ENCODE measurements around the gene DOCK4. TPM values are rescaled to one million over a fixed set of nuclear protein-coding genes. Genes with fewer than 3 reads are reported as not detected.

The DOCK4 gene
- total RNA-seq, 1 experiment from 2014 or later: 20.4 TPM

- ChIA-PET POLR2A (no interaction called here), CTCF (no interaction called here)
- ATAC-seq (no peak), DNase-seq (ENCODE audit: low spot score) (no peak)
- Mint-ChIP-seq H3K9me3 (no peaks in the 10 kb centered on the region), H3K27ac (no peak overlapping the region), H3K4me1 (peaks cover 16% of the 10 kb centered on the region), H3K4me3 (no peak overlapping the region), H3K27me3 (ENCODE audit: low read depth) (no peaks in the 10 kb centered on the region; the same call in 1 of the 2 replicates), H3K36me3 (no peaks in the 10 kb centered on the region)
- TF ChIP-seq TP53 (CRISPR knock-in tag; IDR thresholded peaks at IDR 0.05) (no peak), ZSCAN18 (CRISPR knock-in tag; IDR thresholded peaks at IDR 0.05) (no peak), RORB (CRISPR knock-in tag; IDR thresholded peaks at IDR 0.05) (no peak), JAZF1 (CRISPR knock-in tag; IDR thresholded peaks at IDR 0.05) (no peak), CREM (CRISPR knock-in tag; IDR thresholded peaks at IDR 0.05) (no peak), ZNF121 (CRISPR knock-in tag; IDR thresholded peaks at IDR 0.05) (no peak), ELF4 (CRISPR knock-in tag; IDR thresholded peaks at IDR 0.05; ENCODE audit: low read depth) (no peak), USF1 (CRISPR knock-in tag; IDR thresholded peaks at IDR 0.05) (no peak), ZNF232 (CRISPR knock-in tag; IDR thresholded peaks at IDR 0.05) (no peak), CDX4 (CRISPR knock-in tag; IDR thresholded peaks at IDR 0.05; ENCODE audit: borderline replicate concordance) (no peak)
Observed at GRCh38 chr7:112021379-112022044, 184.7 kb downstream of the DOCK4 start.

- no peak overlapping the region for H3K4me3 Mint-ChIP-seq
- no peaks in the 10 kb centered on the region; the same call in 1 of the 2 replicates for H3K27me3 Mint-ChIP-seq (ENCODE audit: low read depth)
Observed at GRCh38 chr7:112020800-112021199, 185.4 kb downstream of the DOCK4 start.

More at GRCh38 chr7:112020800-112021199, 185.4 kb downstream of the DOCK4 start:
- no peak for TF ChIP-seq ZNF138 (CRISPR knock-in tag; conservative IDR thresholded peaks at IDR 0.05)
- TF ChIP-seq USF2 (CRISPR knock-in tag; IDR thresholded peaks at IDR 0.05): no peak
- no peak for TF ChIP-seq FOXK1 (CRISPR knock-in tag; IDR thresholded peaks at IDR 0.05)
- no peak for TF ChIP-seq TEAD1 (CRISPR knock-in tag; IDR thresholded peaks at IDR 0.05)
- no peak for TF ChIP-seq ETV6 (CRISPR knock-in tag; IDR thresholded peaks at IDR 0.05)
- no peak for TF ChIP-seq PREB (CRISPR knock-in tag; IDR thresholded peaks at IDR 0.05; ENCODE audit: borderline replicate concordance)
- no peak for TF ChIP-seq ATF6 (CRISPR knock-in tag; IDR thresholded peaks at IDR 0.05)
- TF ChIP-seq TCF7 (CRISPR knock-in tag; IDR thresholded peaks at IDR 0.05; ENCODE audit: low read depth): no peak
- H3K36me3 Mint-ChIP-seq: no peaks in the 10 kb centered on the region
- POLR2A ChIA-PET: no interaction called here
- CTCF ChIA-PET: no interaction called here
- peaks cover 14% of the 10 kb centered on the region for H3K4me1 Mint-ChIP-seq
- no peak overlapping the region for H3K27ac Mint-ChIP-seq
- H3K9me3 Mint-ChIP-seq: no peaks in the 10 kb centered on the region
- no peak for ATAC-seq
- DNase-seq (ENCODE audit: low spot score): no peak
